KG1 (cell line): Measurements from ENCODE around the gene FAF2.
"Not testable (repeated sequence)": the region's sequence is repeated elsewhere in the genome, so short reads cannot be mapped to it uniquely, and the experiment has no call there.

Source experiments
- DNase-seq: peaks from one replicate; lab custom pipeline; 2025; lab: John Stamatoyannopoulos, UW

FAF2 gene

DNA sequence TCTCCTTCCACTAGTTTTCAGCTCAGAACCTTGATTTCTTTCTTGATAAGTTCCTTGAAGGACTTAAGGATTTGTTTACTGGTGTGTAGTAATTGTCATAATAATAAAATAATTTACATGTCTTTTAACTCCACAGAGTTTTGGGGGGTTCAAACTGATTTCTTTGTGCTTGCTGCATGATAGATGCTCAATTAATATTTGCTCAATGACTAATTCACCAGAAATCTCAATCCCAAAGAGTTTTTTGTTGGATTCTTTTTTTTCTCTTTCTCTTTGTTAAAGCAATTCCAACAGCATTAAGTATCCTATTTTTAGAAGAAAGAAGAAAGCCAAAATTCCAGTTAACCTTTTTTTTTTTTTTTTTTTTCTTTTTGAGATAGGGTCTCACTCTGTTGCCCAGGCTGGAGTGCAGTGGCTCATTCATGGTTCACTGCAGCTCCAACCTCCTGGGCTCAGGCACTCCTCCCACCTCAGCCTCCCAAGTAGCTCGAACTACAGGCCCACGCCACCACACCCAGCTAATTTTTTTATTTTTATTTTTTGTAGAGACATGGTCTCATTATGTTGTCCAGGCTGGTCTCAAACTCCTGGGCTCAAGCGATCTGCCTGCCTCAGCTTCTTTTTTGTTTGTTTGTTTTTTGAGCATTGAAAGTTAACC is 10.8 kb downstream of the FAF2 start:
- no peak for DNase-seq

DNA sequence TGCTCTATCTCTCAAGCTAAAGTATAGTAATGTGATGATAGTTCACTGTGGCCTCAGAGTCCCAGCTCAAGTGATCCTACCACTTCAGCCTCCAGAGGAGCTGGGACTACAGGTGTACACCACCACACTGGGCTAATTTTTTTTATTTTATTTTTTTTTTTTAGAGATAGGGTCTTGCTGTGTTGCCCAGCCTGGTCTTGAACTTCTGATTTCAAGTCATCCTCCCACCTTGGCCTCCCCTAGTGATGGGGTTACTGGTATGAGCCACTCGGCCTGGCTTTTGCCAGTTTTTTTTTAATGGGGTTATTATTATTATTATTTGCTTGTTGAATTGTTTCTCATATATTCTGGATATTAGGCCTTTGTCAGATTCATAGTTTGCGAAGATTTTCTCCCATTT is 13.2 kb downstream of the FAF2 start:
- DNase-seq, result no peak

DNA sequence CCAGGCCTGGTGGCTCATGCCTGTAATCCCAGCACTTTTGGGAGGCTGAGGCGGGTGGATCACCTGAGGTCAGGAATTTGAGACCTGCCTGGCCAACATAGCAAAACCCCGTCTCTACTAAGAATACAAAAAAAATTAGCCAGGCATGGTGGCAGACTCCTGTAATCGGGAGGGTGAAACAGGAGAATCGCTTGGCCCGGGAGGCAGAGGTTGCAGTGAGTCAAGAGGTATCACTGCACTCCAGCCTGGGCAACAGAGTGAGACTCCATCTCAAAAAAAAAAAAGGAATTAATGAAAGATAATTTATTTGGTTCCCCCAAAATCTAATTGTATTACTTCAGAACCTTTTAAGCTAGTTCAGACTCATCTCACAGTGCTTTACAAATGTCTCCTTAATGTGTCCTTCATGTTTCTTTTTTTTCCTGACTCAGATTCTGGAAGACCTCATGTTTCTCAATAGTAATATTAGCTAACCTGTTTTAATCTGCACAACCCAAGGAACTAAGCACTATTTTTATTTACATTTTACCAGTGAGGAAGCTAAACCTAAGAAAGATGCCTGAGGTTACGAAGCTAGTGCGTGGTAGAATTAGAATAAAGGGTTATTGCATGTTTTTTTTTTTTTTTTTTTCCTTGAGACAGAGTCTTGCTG is 15.1 kb downstream of the FAF2 start:
- DNase-seq, result no peak

DNA sequence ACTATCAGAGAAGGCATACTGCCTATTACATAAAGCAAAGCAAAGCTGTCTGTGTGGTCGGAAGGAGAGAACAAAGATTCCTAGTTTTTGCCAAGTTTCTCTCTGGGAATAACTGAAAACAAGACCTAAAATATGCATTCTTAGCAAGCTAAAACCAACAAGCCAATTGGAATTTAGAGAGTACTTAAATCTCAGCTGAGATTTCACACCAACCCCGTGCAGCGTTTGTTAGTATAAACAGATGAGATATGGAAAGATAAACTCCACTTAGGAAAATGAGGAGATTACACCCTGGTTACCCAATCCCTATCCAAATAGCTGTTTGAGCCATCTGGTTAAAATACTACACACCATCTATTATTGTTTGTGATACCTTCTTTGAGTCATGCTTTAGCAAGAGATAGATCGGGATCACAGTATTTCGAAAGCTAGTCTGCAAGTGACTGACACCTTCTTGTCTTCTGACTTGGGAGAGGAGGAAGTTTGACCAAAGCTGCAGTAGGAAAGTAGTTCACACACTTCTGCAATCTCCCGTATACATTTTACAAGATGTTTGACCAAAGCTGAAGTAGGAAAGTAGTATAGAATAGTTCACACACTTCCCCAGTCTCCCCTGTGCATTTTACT is 18.2 kb downstream of the FAF2 start:
- DNase-seq, result no peak

DNA sequence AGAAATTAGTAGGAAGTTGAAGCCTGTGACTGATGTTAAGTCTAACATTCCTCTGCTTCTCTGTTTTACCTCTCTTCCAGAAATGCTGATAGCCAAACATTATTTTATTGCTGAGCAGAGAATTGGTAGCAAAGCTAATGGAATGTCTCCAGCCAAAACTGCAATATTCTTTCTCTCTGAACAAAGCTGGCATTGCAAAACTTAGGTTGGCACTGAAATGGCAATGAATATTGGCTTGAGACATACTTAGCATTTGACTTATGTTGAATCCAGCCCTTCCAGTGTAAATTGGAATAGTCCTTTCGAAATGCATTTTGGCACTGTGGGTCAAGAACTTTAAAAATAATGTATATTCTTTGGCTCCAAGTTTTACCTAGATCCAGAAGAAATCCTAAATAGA is 21.1 kb downstream of the FAF2 start:
- no peak for DNase-seq

DNA sequence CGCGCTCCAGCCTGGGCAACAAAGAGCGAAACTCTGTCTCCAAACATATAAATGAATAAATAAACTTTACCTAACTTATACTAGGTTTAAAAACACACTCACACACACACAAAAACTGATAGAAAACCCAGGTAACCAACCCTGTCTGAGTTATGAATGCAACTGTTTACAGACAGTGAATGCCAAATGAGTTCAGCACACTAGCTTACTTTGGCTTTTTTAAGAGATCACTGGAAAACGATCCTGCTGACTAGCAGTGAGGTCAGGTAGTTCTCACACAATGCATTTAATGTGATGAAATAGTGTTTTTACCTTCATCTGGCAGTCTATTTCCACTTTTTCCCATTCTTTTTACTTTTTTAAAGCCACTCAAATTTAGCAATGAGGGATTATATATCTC is 22.4 kb downstream of the FAF2 start:
- no peak for DNase-seq

DNA sequence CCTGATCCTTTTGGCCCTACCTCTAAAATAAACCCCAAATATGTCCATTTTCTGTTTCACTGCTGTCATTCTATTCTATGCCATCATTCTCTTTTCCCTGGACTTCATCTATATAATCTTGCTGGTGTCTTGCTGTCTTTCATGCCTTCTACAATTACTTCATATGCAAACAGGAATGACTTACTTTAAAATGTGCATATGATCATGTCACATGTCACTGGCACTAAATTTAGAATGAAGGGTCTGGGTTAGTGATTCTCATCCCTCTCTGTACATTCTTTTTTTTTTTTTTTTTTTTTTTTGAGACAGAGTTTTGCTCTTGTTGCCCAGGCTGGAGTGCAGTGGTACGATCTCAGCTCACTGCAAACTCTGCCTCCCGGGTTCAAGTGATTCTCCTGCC is 22.9 kb downstream of the FAF2 start:
- DNase-seq, result no peak

DNA sequence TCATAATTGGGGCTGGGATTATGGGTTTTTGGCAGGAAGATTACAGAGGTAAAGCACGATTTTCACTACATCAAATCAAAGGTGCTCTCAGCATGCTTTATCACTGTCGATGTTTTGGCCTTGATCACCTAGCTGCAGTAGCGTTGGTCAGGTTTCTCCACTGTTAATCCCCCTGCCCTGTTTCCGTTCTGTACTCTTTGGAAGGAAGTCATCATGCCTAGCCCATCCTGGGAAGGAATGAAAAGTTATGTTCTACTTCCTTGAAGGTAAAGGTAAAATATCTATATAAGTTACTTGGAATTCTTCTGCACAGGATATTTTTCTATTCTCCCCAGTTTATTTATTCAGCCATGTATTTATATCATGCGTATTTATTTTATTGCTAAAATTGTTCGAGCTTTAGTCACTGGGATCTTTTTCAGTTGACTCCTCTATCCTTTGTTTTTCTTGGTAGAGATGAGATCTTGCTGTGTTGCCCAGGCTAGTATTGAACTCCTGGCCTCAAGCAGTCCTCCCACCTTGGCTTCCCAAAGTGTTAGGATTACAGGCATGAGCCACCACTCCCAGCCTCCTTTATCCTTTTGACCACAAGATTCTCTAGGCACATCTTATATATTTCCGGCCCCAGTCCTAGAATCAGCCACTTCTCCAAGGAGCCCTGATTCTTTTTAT is 25.3 kb downstream of the FAF2 start:
- no peak for DNase-seq

DNA sequence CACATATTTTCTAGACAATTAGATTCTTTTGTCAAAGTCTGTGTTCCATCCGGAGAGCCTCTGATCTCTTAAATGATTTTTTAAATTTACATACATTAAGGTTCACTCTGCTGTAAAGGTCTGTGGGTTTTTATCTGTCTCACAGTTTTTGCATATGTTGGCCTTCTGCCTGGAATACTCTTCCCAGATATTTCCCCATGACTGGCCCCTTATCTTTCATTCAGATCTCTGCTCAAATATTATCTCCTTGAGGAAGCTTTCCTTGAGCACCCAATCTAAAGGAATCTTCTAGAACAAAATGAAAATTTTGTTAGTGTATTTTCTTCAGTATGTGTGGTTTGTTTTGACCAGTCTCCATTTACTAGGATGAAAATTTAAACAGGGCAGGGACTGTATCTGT is 26.3 kb downstream of the FAF2 start:
- DNase-seq, result no peak

DNA sequence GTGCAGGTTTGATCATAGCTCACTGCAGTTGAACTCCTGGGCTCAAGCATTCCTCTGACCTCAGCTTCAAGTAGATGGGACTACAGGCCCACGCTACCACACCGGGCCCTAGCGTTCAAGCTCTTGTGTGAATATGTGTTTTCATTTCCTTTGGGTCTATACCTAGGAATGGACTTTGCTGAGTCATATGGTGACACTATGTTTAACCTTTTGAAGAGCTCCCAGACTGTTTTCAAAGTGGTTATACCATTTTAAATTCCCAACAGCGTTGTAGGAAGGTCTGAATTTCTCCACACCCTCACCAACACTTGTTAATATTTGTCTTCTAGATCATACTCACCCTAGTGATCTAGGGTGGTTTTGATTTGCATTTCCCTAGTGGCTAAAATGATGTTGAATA is 33.5 kb downstream of the FAF2 start:
- DNase-seq, result no peak

DNA sequence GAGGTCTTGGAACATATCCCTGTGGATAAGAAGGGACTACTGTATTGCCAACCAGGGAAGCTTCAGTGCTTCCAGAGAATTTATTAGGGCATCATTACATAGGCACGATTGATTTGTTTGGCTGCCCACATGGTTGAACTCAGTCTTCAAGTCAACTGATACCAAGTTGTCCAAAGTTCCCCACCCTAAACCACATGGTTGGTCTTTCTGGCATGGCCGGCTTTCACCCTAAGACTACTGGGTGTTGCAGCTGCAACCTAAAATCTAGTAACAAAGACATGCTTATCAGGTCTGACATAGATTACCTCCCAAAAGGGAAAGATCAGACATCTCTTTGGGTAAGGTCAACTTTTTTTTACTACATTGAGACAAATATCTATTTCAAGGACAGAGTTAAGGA is 37.0 kb downstream of the FAF2 start:
- DNase-seq, result no peak

DNA sequence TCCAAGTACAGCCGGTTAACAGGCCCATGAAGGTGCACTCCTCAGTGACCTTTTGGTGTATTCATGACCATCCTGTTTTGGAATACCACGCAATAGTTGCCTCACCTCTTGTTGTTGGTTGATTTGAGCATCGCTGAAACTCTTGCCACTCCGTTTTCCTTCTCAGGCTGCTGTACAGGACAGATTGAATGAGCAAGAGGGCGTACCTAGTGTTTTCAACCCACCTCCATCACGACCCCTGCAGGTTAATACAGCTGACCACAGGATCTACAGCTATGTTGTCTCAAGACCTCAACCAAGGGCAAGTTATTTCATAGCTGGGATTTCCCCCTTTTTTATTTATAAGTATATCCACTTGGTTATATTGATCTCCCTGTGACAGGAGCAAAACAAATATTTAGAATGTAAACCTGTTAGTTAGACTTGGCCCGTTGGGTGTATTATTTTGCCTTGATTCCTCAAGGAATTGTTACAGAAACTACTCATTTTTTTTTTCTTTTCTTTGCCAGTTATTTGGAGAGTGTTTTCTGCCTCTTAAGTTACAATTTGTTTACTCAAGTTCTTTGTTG is 38.1 kb downstream of the FAF2 start:
- DNase-seq, result no peak

DNA sequence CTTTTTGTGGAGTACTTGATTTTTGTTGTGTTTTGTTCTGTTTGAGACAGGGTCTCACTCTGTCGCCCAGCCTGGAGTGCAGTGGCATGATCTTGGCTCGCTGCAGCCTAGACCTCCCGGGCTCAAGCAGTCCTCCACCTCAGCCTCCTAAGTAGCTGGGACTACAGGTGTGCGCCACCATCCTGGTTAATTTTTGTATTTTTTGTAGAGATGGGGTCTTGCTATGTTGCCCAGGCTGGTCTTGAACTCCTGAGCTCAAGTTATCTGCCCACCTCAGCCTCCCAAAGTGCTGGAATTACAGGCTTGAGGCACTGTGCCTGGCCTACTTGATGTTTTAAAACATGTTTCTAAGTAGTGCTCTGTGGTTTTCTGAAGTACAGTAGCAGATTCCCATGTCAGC is 39.0 kb downstream of the FAF2 start:
- DNase-seq, result not testable (repeated sequence)

DNA sequence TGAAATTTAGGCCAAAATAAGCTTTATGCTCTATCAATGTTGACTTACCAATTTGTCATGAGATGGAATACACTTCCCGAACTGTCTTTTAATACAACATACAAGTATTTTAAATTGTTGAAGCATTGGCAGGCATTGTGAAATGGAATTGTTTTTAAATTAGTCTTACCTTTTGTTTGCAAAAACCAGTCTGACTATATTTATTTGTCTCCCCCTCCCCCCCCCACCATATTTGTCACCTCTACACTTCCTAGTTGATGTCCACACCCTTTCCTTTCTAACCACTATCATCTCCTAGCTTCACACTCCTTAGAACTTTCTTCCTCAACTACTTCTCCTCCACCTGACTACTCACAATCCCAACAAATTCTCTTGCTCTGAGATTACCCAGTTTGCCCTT is 40.9 kb downstream of the FAF2 start:
- DNase-seq, result no peak

DNA sequence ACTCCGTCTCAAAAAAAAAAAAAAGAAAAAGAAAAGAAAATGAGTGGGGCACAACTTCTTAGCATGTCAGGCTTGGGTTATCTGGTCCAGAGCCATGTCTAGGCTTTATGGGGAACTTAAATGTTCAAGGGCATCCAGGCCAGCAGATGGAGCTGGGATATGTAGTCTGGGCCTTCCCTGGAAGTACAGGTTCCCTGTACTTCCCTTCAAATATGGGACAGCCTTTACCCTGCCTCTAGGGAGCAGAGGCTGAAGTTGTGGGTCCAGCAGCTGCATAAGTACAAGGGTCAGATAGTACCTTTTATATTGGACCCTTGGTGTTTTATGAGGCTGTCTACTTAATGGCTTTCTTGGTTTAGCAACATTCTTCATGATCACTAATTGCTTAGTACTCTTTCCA is 42.1 kb downstream of the FAF2 start:
- DNase-seq, result no peak

DNA sequence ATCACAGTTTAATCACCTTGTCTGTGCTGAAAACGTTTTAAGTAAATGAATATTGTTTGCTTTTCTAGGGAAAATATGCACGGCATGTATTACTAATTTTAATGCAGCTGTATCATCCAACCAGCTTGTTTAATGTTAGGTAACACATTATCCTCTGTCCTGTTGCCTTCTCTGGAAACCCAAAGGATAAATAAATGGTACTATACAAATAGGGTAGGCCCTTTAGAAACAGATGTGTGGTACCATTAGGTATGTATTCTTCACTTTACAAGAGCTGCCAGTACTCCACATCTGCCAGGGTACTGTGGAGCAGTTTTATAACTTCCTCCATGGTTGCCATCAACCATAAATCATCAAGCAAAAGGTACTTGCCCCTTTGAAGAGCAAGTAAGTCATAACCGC is 42.9 kb downstream of the FAF2 start:
- no peak for DNase-seq

DNA sequence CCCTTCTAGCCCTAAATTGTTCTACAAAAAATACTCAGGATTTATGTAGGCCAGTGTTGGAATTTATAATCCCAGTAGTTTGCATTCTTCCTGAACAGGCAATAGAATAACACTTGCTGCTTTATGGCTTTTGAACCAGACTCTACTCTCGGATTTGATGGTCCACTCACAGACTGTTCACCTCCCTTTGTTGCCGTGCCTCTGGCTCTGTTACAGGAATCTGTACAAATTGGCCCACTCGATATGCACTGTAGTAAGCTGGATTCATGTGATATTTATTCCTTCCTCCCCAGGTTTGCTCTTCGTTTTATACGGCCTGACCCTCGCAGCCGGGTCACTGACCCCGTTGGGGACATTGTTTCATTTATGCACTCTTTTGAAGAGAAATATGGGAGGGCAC is 43.7 kb downstream of the FAF2 start:
- DNase-seq, result no peak

DNA sequence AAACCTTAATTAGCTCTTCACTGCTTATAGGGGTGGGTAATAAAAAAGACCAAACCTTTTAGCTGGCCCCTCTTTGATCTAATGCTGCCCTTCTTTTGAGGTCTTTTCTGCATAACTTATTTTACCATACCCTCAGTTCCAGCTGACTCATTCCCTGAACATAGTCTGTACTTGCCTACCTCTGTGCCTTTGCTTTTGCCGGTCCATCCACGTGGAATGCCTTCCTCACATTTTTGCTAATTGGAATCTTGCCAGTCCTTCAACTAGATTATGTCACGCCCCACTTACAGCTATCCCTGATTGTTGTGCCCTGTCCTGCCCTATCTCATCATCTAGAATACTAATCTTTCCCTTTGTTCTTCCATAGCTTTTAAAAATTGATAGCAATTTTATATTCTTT is 44.2 kb downstream of the FAF2 start:
- DNase-seq, result no peak

DNA sequence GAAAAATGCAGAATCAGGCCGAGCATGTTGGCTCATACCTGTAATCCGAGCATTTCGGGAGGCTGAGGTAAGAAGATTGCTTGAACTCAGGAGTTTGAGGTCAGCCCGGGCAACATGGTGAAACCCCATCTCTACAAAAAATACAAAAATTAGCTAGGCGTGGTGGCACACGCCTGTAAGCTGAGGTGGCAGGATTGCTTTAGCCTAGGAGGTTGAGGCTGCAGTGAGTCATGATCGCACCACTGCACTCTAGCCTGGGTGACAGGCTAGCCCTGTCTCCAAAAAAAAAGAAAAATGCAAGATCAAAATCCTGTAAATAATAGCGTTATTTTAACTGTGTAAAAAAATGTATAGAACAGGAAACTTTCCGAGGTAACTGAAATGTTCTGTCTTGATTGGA is 49.7 kb downstream of the FAF2 start:
- DNase-seq, result no peak

DNA sequence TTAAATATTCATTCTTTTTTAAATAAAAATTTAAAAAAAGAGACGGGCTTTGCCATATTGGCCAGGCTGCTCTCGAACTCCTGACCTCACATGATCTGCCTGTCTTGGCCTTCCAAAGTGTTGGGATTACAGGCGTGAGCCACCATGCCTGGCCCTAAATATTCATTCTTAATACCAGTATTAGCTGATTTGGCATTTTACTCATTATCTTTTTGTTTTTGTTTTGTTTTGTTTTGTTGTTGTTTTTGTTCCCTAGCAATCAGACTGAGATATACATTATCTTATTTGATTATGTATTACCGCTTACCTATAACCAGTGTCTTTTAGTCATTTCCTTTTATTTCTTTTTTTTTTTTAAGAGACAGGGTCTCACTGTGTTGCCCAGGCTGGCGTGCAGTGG is 51.1 kb downstream of the FAF2 start:
- DNase-seq, result no peak

DNA sequence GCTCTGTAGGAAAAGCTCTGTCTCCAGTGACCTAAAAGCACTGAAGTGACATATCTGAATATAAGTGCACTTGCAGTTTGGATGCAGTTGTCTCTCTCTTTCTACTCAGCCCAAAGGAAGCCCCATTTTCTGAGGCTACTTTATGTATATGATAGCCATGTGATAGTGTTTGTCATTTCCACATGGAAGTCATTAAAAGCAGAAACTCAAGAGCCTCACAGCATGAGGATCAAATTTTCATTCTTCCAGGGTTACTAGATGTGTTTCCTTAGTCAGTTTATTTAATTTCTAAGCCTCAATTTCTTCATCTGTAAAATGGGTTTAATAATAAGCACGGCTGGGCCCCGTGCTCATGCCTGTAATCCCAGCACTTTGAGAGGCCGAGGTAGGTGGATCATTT is 52.3 kb downstream of the FAF2 start:
- DNase-seq, result no peak

DNA sequence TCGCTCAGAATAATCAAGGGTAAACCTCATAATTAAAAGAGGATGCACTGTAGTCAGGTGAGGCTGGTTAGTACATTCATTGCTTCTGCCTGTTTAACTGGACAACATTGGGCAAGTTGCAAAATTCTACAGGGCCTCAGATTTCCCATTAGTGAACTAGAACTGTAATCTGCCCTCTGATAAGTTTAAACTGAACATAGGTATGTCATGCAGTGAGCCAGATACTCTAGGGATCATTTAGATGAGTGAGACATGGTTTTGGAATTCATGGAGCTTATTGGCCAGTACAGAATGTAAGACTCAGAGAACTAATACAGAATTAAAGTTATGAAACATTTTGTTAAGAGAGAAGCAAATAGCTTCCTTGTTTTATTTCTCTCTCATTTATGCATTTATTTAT is 53.1 kb downstream of the FAF2 start:
- no peak for DNase-seq

DNA sequence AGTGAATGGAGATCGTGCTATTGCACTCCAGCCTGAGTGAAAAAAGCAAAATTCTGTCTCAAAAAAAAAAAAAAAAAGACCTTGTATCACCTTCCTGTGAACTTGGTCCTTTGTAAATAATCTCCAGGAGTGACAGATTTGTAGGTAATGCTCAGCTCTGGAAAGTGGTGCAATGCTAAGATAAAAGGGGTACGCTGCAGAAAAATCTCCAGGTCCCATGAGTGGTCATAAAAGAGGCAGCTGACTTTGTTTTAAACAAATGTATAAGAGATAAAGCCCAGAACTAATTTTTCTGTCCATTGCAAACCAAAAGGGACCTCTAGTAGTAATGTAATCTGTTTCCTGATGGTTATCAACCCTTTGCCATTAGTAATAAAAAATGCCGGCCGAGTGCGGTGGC is 55.3 kb downstream of the FAF2 start:
- no peak for DNase-seq
